HEK293 (cell line): Measurements from ENCODE around the gene ACTR6.
A peak's percentile ranks its signal among the peaks of the same experiment; 100 is the strongest.

Experiments
- CTCF ChIP-seq: fragments of 450-650 bp; formaldehyde crosslinking; IDR thresholded peaks from 2 replicates; pipeline ENCODE4 v1.5.1; 2016; ENCODE audit warnings: missing biosample characterization, missing genetic modification characterization
- FEZF1 ChIP-seq: fragments of 450-650 bp; formaldehyde crosslinking; IDR thresholded peaks from 2 replicates; pipeline ENCODE4 v1.5.1; 2016; ENCODE audit warnings: missing biosample characterization, missing genetic modification characterization
- HOXC10 ChIP-seq: sonication (generic); formaldehyde crosslinking; IDR thresholded peaks from 2 replicates; pipeline ENCODE4 v1.8.1; 2023; ENCODE audit warnings: mild to moderate bottlenecking, missing genetic modification reagents
- IKZF3 ChIP-seq: fragments of 450-650 bp; IDR thresholded peaks from 2 replicates; pipeline ENCODE4 v1.5.0; 2018; ENCODE audit warnings: missing biosample characterization, mild to moderate bottlenecking, missing genetic modification characterization, moderate library complexity
- KLF1 ChIP-seq: fragments of 450-650 bp; formaldehyde crosslinking; IDR thresholded peaks from 2 replicates; pipeline ENCODE4 v1.5.1; 2016; ENCODE audit warnings: missing biosample characterization, missing genetic modification characterization
- MYNN ChIP-seq: fragments of 450-650 bp; formaldehyde crosslinking; IDR thresholded peaks from 2 replicates; pipeline ENCODE4 v1.5.1; 2016; ENCODE audit warnings: missing biosample characterization, missing genetic modification characterization, borderline replicate concordance
- TRIM28 ChIP-seq: IDR thresholded peaks from 2 replicates; pipeline ENCODE4 v1.6.1; 2011; ENCODE audit warnings: low read length, control low read depth, borderline replicate concordance
- ZBTB1 ChIP-seq: fragments of 450-650 bp; formaldehyde crosslinking; IDR thresholded peaks from 2 replicates; pipeline ENCODE4 v1.5.1; 2016; ENCODE audit warnings: missing biosample characterization, missing genetic modification characterization
- ZBTB7A ChIP-seq: fragments of 450-650 bp; formaldehyde crosslinking; IDR thresholded peaks from 2 replicates; pipeline ENCODE4 v1.5.1; 2016; ENCODE audit warnings: low read depth, missing biosample characterization, missing genetic modification characterization
- ZFHX2 ChIP-seq: fragments of 450-650 bp; formaldehyde crosslinking; conservative IDR thresholded peaks from 2 replicates; pipeline ENCODE4 v1.5.1; 2016; ENCODE audit warnings: missing biosample characterization, missing genetic modification characterization
- ZNF184 ChIP-seq: fragments of 450-650 bp; IDR thresholded peaks from 2 replicates; pipeline ENCODE4 v1.5.1; 2018; ENCODE audit warnings: missing biosample characterization, mild to moderate bottlenecking, missing genetic modification characterization
- ZNF214 ChIP-seq: fragments of 450-650 bp; formaldehyde crosslinking; IDR thresholded peaks from 2 replicates; pipeline ENCODE4 v1.5.1; 2017; ENCODE audit warnings: missing biosample characterization, mild to moderate bottlenecking, missing genetic modification characterization, borderline replicate concordance
- ZNF24 ChIP-seq: fragments of 450-650 bp; formaldehyde crosslinking; IDR thresholded peaks from 2 replicates; pipeline ENCODE4 v1.5.1; 2016; ENCODE audit warnings: missing biosample characterization, missing genetic modification characterization
- ZNF404 ChIP-seq: fragments of 450-650 bp; formaldehyde crosslinking; IDR thresholded peaks from 2 replicates; pipeline ENCODE4 v1.5.1; 2017; ENCODE audit warnings: missing biosample characterization, missing genetic modification characterization
- ZNF473 ChIP-seq: fragments of 450-650 bp; formaldehyde crosslinking; IDR thresholded peaks from 2 replicates; pipeline ENCODE4 v1.5.1; 2017; ENCODE audit warnings: missing biosample characterization, missing genetic modification characterization
- ZNF48 ChIP-seq: fragments of 450-650 bp; formaldehyde crosslinking; IDR thresholded peaks from 2 replicates; pipeline ENCODE4 v1.5.1; 2016; ENCODE audit warnings: missing biosample characterization, missing genetic modification characterization
- ZNF501 ChIP-seq: fragments of 450-650 bp; formaldehyde crosslinking; IDR thresholded peaks from 2 replicates; pipeline ENCODE4 v1.5.1; 2016; ENCODE audit warnings: missing biosample characterization, missing genetic modification characterization
- ZNF514 ChIP-seq: fragments of 450-650 bp; formaldehyde crosslinking; IDR thresholded peaks from 2 replicates; pipeline ENCODE4 v1.5.1; 2016; ENCODE audit warnings: missing biosample characterization, missing genetic modification characterization
- ZNF518A ChIP-seq: fragments of 450-650 bp; formaldehyde crosslinking; conservative IDR thresholded peaks from 2 replicates; pipeline ENCODE4 v1.5.1; 2016; ENCODE audit warnings: low read depth, missing biosample characterization, missing genetic modification characterization
- ZNF529 ChIP-seq: fragments of 450-650 bp; formaldehyde crosslinking; IDR thresholded peaks from 2 replicates; pipeline ENCODE4 v1.5.1; 2017; ENCODE audit warnings: missing genetic modification characterization, missing biosample characterization; ENCODE audit not compliant: insufficient replicate concordance
- ZNF548 ChIP-seq: fragments of 450-650 bp; formaldehyde crosslinking; IDR thresholded peaks from 2 replicates; pipeline ENCODE4 v1.5.1; 2016; ENCODE audit warnings: missing biosample characterization, missing genetic modification characterization
- ZNF558 ChIP-seq: fragments of 450-650 bp; formaldehyde crosslinking; IDR thresholded peaks from 2 replicates; pipeline ENCODE4 v1.5.1; 2016; ENCODE audit warnings: missing biosample characterization, missing genetic modification characterization
- ZNF777 ChIP-seq: fragments of 450-650 bp; formaldehyde crosslinking; IDR thresholded peaks from 2 replicates; pipeline ENCODE4 v1.5.1; 2017; ENCODE audit warnings: missing biosample characterization, missing genetic modification characterization, borderline replicate concordance
- ZXDB ChIP-seq: fragments of 450-650 bp; formaldehyde crosslinking; IDR thresholded peaks from 2 replicates; pipeline ENCODE4 v1.5.1; 2016; ENCODE audit warnings: missing biosample characterization, missing genetic modification characterization
- TF ChIP-seq, protein P1 (sequence below): fragments of 450-650 bp; formaldehyde crosslinking; IDR thresholded peaks from 2 replicates; pipeline ENCODE4 v1.5.1; 2016; ENCODE audit warnings: missing biosample characterization, missing genetic modification characterization
- TF ChIP-seq, protein P2 (sequence below): fragments of 450-650 bp; formaldehyde crosslinking; IDR thresholded peaks from 2 replicates; pipeline ENCODE4 v1.5.1; 2017; ENCODE audit warnings: missing biosample characterization, missing genetic modification characterization
- TF ChIP-seq, protein P3 (sequence below): fragments of 450-650 bp; formaldehyde crosslinking; IDR thresholded peaks from 2 replicates; pipeline ENCODE4 v1.5.1; 2017; ENCODE audit warnings: missing biosample characterization, missing genetic modification characterization

The ACTR6 gene

GRCh38 chr12:100266835-100267602, 66.4 kb downstream of the ACTR6 start, which contains the start of the genes DEPDC4 and SCYL2 (continued):
- TF ChIP-seq ZNF518A (tag by site-specific recombination) (peak; percentile 45; the same call in 1 of the 2 replicates), ZNF514 (tag by site-specific recombination) (no peak), CTCF (tag by site-specific recombination) (peak; percentile 14; the same call in 1 of the 2 replicates), ZXDB (no peak; the same call in none of the 2 replicates), FEZF1 (tag by site-specific recombination) (no peak), ZNF501 (tag by site-specific recombination) (no peak), ZNF777 (no peak), ZNF214 (no peak), ZNF529 (no peak), HOXC10 (CRISPR knock-in tag) (no peak), ZBTB7A (no peak), ZNF184 (tag by site-specific recombination) (no peak), KLF1 (tag by site-specific recombination) (no peak), ZNF473 (tag by site-specific recombination) (no peak), ZNF558 (no peak), ZNF404 (tag by site-specific recombination) (no peak), ZBTB1 (tag by site-specific recombination) (no peak), ZNF548 (tag by site-specific recombination) (no peak), TRIM28 (no peak), IKZF3 (tag by site-specific recombination) (peak; percentile 71), ZNF48 (tag by site-specific recombination) (no peak), ZNF24 (tag by site-specific recombination) (no peak), MYNN (tag by site-specific recombination) (no peak), ZFHX2 (tag by site-specific recombination) (peak; percentile 74)
- TF ChIP-seq, protein P1, sequence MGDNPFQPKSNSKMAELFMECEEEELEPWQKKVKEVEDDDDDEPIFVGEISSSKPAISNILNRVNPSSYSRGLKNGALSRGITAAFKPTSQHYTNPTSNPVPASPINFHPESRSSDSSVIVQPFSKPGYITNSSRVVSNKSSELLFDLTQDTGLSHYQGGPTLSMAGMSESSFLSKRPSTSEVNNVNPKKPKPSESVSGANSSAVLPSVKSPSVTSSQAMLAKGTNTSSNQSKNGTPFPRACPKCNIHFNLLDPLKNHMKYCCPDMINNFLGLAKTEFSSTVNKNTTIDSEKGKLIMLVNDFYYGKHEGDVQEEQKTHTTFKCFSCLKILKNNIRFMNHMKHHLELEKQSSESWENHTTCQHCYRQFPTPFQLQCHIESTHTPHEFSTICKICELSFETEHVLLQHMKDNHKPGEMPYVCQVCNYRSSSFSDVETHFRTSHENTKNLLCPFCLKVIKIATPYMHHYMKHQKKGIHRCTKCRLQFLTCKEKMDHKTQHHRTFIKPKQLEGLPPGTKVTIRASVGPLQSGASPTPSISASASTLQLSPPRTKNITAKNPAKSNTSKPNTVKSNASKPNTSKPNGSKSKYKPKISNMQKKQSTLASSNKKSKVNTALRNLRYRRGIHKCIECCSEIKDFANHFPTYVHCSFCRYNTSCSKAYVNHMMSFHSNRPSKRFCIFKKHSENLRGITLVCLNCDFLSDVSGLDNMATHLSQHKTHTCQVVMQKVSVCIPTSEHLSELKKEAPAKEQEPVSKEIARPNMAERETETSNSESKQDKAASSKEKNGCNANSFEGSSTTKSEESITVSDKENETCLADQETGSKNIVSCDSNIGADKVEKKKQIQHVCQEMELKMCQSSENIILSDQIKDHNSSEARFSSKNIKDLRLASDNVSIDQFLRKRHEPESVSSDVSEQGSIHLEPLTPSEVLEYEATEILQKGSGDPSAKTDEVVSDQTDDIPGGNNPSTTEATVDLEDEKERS: no peak
- TF ChIP-seq, protein P2, sequence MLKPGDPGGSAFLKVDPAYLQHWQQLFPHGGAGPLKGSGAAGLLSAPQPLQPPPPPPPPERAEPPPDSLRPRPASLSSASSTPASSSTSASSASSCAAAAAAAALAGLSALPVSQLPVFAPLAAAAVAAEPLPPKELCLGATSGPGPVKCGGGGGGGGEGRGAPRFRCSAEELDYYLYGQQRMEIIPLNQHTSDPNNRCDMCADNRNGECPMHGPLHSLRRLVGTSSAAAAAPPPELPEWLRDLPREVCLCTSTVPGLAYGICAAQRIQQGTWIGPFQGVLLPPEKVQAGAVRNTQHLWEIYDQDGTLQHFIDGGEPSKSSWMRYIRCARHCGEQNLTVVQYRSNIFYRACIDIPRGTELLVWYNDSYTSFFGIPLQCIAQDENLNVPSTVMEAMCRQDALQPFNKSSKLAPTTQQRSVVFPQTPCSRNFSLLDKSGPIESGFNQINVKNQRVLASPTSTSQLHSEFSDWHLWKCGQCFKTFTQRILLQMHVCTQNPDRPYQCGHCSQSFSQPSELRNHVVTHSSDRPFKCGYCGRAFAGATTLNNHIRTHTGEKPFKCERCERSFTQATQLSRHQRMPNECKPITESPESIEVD: no peak
- TF ChIP-seq, protein P3, sequence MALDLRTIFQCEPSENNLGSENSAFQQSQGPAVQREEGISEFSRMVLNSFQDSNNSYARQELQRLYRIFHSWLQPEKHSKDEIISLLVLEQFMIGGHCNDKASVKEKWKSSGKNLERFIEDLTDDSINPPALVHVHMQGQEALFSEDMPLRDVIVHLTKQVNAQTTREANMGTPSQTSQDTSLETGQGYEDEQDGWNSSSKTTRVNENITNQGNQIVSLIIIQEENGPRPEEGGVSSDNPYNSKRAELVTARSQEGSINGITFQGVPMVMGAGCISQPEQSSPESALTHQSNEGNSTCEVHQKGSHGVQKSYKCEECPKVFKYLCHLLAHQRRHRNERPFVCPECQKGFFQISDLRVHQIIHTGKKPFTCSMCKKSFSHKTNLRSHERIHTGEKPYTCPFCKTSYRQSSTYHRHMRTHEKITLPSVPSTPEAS (tag by site-specific recombination): no peak
